ENCODE measurements around the gene IFT74.
"Not testable (repeated sequence)": the region's sequence is repeated elsewhere in the genome, so short reads cannot be mapped to it uniquely, and the experiment has no call there.

IFT74 gene

GRCh38 chr9:27073841-27074728 lies 117.9 kb downstream of the IFT74 start:
- DNase-seq (ENCODE audit: low spot score), result no peak

GRCh38 chr9:27078685-27079084 lies 122.5 kb downstream of the IFT74 start:
- no peak for DNase-seq (ENCODE audit: low spot score)

DNA sequence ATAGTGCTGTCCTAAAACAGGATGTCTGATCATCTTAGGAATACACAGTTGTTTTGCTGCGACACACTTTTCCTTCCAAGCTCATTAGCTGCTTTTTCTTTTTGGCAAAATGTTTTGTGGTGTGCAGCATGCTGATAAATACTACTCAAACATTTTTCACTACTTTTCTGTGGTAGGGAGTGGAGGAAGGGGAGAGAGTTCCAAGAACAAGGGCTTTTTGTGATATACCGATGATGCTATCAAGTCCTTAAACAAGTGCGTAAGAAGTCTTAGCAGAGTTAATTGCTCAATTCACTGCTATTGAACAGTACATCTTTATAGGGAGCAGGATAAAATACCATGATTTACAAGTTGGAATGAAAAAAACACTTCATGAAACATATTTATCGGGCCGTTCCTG lies 129.2 kb downstream of the IFT74 start:
- no peak for DNase-seq (ENCODE audit: low spot score)

GRCh38 chr9:27086818-27087680 lies 130.8 kb downstream of the IFT74 start:
- peak; percentile 42 for DNase-seq (ENCODE audit: low spot score)

- DNase-seq (ENCODE audit: low spot score), result no peak
Observed at GRCh38 chr9:27088981-27089380, 132.8 kb downstream of the IFT74 start.

DNA sequence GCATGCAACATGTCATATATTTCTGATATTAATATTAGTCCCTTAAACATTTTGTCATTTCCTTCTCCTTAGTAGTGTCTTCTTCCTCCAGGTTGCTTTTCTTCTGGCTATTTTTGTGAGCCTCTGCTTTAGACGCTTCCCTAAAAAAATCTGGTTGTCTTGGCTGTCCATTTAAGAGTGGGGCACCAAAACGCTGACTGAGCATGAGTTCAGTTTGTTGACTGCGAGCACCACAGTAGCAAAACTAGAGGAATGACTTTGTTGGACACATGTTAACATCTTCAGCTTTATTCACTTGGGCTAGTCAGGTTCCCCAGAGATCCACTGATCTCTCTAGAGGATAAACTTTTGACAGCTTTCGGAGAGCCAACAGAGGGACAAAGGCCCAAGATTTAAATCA lies 133.5 kb downstream of the IFT74 start:
- no peak for DNase-seq (ENCODE audit: low spot score)

DNA sequence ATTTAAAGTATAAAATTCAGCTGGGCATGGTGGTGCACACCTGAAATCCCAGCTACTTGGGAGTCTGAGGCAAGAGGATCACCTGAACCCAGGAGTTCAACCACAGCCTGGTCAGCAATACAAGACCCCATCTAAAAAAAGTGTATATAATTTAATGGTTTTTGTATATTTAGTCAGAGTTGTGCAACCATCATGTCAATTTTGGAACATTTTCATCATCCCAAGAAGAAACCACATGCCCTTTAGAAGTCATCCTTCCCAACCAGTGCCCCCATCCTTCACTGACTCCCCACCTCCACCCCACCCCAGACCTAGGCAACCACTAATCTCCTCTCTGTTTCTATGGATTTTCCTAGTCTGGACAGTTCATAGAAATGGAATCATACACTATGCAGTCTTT lies 134.0 kb downstream of the IFT74 start:
- no peak for DNase-seq (ENCODE audit: low spot score)

GRCh38 chr9:27090711-27091110 lies 134.5 kb downstream of the IFT74 start:
- no peak for DNase-seq (ENCODE audit: low spot score)

DNA sequence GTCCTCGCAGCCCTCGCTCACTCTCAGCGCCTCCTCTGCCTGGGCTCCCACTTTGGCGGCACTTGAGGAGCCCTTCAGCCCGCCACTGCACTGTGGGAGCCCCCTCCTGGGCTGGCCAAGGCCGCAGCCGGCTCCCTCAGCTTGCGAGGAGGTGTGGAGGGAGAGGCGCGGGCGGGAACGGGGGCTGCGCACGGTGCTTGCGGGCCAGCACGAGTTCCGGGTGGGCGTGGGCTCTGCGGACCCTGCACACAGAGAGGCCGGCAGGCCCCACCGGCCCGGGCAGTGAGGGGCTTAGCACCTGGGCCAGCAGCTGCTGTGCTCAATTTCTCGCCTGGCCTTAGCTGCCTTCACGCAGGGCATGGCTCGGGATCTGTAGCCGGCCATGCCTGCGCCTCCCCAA lies 136.3 kb downstream of the IFT74 start:
- not testable (repeated sequence) for DNase-seq (ENCODE audit: low spot score)

DNA sequence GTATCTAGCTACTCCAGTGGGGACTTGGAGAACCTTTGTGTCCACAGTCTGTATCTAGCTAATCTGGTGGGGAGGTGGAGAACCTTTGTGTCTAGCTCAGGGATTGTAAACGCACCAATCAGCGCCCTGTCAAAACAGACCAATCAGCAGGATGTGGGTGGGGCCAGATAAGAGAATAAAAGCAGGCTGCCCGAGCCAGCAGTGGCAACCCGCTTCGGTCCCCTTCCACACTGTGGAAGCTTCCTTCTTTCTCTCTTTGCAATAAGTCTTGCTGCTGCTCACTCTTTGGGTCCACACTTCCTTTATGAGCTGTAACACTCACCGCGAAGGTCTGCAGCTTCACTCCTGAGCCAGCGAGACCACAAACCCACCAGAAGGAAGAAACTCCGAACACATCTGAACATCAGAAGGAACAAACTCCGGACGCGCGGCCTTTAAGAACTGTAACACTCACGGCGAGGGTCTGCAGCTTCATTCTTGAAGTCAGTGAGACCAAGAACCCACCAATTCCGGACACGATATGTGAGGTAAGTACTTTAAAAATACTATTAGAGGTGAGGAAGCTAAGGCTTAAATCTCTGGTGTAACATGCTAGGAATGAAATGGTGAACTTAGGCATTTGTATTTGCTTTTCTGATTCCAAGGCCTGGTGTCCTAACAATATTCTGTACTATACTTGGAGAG lies 137.3 kb downstream of the IFT74 start:
- not testable (repeated sequence) for DNase-seq (ENCODE audit: low spot score)

DNA sequence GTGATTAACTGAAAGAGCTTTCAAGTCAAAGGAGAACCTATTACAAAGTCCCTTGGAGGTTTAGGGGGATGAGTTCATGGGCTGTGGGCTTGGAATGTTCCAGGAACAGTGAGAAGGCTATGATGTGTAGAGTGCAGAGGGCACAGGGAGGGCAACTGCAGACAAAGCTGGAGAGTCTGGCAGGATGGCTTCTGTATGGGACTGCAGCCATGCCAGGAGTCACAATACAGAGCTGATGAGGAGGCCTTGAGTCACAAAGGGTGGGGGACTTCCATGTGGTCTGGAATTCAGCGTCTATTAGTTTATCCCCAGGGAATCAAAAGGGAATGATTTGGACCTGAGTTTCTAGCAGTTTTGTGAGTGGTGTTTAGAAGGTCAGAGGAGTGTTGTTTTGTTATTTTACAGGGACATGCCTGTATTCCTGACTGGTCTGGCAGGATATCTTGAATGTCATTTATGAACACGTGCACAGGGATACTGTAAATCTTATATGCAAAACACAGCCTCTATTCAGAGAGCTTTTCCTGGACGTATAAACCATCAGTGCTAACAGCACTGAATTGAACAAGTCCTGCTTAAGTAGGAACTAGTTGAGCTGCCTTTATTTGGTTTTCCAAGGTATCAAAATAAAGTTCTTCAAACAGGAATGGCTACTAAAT lies 138.6 kb downstream of the IFT74 start:
- DNase-seq (ENCODE audit: low spot score), result peak; percentile 86

DNA sequence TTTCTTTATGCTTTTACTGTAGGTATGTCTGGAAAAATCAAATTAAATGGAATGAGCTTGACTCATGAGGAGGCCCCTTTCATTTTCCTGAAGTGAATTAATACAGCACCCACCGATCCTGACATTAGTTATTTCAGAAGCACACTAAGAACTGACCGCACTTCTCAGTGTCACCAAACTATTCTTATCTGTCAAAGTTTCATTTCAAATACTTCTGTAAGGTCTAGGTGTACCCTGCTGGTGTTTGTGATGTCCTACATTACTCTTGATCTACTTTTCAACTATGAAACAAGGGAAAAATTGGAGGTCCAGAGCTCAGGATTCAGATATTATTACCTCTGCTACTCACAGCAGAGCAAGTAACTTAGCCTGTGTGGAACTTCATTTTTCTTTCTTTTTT lies 151.0 kb downstream of the IFT74 start:
- DNase-seq (ENCODE audit: low spot score), result no peak

GRCh38 chr9:27108981-27109541 lies 152.8 kb downstream of the IFT74 start, which contains the start of gene TEK:
TSS of gene TEK (plus strand) at chr9:27109225. CDS start at chr9:27109591, 366 bp downstream.
- DNase-seq (ENCODE audit: low spot score), result no peak

GRCh38 chr9:27109621-27110020 lies 153.4 kb downstream of the IFT74 start:
- no peak for DNase-seq (ENCODE audit: low spot score)

DNA sequence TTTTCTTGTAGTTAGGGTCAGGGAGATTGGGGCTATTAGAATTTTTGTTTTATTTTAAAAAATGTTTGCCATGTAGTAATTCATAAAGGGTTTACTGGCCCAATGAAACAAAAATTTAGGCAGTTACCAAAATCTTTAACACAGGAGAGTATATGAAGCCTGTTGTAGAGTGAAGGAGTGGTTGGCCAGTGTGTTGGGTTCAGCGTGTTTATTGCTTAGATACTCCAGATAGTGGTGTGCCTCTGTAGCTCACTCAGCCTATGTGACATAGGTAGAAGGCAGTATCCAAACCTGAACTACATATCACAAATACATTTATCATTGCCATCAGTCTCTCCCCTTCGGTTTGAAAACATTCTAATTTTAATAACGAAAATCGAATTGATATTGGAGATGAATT lies 154.0 kb downstream of the IFT74 start:
- DNase-seq (ENCODE audit: low spot score), result no peak

- DNase-seq (ENCODE audit: low spot score), result no peak
Observed at GRCh38 chr9:27112235-27112634, 156.0 kb downstream of the IFT74 start.
